Measurements from ENCODE around the gene CALHM4. TPM values are rescaled to one million over a fixed set of nuclear protein-coding genes. Genes with fewer than 3 reads are reported as not detected.

The CALHM4 gene
- total RNA-seq = 0.14 TPM in 1 of 2 replicates, not detected in the other

DNA sequence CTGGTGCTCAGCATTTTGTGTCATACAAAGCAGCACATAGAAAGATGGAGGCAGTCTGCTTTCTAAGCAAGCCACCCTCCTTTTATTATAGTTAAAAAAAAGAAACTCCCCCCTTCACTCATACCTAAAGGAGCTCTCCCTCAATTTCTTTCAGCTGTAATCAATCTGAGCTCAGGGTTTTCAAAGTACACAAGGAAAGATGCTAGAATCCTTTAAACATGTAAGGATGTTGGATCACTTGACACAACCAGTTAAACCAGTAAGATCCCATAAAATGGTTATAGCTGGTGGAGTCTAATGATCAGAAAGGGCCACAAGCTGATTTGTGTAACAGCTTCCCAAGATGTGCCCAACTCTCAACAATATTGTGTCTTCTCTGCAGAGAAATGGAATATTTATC is at the start of gene CALHM4:
TSS of gene CALHM4 (plus strand) at position 301 of the 400 bp plus-strand sequence. CDS start at position 344, 43 bp downstream.

DNA sequence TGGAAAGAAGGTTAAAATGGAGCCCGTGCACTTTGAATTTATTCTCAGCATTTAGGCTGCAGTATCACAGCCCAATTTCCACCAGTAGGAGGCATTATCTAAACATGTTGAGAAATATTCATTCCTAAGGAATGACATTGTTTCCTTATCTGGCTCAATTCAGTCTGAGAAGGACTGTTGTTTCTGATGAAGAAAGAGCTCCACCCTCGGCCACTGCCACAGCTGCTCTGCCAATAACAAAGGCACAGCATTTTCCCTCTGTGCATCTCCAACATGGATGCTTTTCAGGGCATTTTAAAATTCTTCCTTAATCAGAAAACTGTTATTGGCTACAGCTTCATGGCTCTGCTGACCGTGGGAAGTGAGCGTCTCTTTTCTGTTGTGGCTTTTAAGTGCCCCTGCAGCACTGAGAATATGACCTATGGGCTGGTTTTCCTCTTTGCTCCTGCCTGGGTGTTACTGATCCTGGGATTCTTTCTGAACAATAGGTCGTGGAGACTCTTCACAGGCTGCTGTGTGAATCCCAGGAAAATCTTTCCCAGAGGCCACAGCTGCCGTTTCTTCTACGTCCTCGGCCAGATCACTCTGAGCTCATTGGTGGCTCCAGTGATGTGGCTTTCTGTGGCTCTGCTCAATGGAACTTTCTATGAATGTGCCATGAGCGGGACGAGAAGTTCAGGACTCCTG is 42.0 kb upstream of the CALHM4 start, which contains the start of gene CALHM5:
TSS of gene CALHM5 (plus strand) at position 216 of the 687 bp plus-strand sequence. CDS start at position 274, 58 bp downstream.

DNA sequence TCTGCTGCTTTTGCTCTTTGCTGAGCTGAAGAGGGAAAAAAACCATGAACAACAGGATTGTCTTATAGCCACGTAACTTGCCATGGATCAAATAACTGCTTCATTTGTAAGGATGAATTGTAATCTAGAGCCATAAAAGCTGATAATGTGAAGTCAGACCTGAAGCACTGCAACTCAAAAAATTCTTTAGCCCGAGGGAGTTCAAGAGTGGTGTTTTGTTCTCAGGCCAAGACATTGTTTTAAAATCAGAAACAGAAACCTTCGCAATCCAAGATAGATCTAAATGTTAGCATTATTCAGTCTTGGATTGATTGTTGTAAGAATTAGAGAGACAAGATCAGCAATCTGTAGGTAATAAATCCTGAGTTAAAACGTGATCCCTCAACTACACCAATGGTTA is 7.9 kb upstream of the CALHM4 start, which contains the start of gene TRAPPC3L:
TSS of gene TRAPPC3L (minus strand) at position 34 of the 400 bp plus-strand sequence. CDS start 170 bp downstream, outside the sequence.

GRCh38 chr6:116570856-116571682 is 17.5 kb downstream of the CALHM4 start, which contains the start of gene RWDD1:
Gene RWDD1 (plus strand): TSS chr6:116571504. CDS start chr6:116571583, 79 bp downstream.

Other genes starting within 250 kb of the CALHM4 start
- gene DSE, start 182.8 kb upstream of the CALHM4 start, total RNA-seq = 108 and 119 TPM in 2 replicates
- 0.29 and 0.44 TPM in 2 replicates for gene CALHM6, start 92.4 kb upstream of the CALHM4 start, total RNA-seq
- 2.2 and 7.7 TPM in 2 replicates for gene CALHM5, start 42.1 kb upstream of the CALHM4 start, total RNA-seq
- gene TRAPPC3L, start 8.1 kb upstream of the CALHM4 start, total RNA-seq = under 0.01 TPM in 1 of 2 replicates, not detected in the other
- gene RWDD1, start 17.8 kb downstream of the CALHM4 start, total RNA-seq = 26.9 and 30.6 TPM in 2 replicates
- gene RSPH4A, start 62.7 kb downstream of the CALHM4 start, total RNA-seq = 0.22 and 0.43 TPM in 2 replicates
- gene ZUP1, start 115.0 kb downstream of the CALHM4 start, total RNA-seq = 7.2 and 12.5 TPM in 2 replicates
- 8.4 and 8.5 TPM in 2 replicates for gene KPNA5, start 127.5 kb downstream of the CALHM4 start, total RNA-seq
- 25.5 TPM in 1 of 2 replicates, not detected in the other for gene FAM162B, start 212.0 kb downstream of the CALHM4 start, total RNA-seq

Measured in placental pericyte (primary cell).